ENCODE results near the gene TEX53. TPM values are rescaled to one million over a fixed set of nuclear protein-coding genes. Genes with fewer than 3 reads are reported as not detected.

TEX53 gene
- total RNA-seq, 2 experiments from 2014 or later, result not detected

- Histone ChIP-seq H4K20me1 (ENCODE audit: insufficient read depth, low read length) (no peaks in the 10 kb centered on the region), H3K9me2 (ENCODE audit: insufficient read depth, low read length) (no peaks in the 10 kb centered on the region), H3K27ac (ENCODE audit: low read depth, low read length, poor library complexity, severe bottlenecking) (no peak overlapping the region), H3K79me2 (ENCODE audit: insufficient read depth, low read depth, low read length) (no peaks in the 10 kb centered on the region), H2AFZ (ENCODE audit: low read length) (no peak overlapping the region), H3K4me3 (ENCODE audit: low read depth, low read length, poor library complexity, severe bottlenecking) (no peak overlapping the region), H3K36me3 (ENCODE audit: insufficient read depth, low read length) (no peaks in the 10 kb centered on the region), H3K9me3 (ENCODE audit: low read length) (no peaks in the 10 kb centered on the region), H3K4me2 (ENCODE audit: low read length) (no peak overlapping the region), H3K4me1 (ENCODE audit: insufficient read depth, low read length, poor library complexity, severe bottlenecking) (peaks cover 4% of the 10 kb centered on the region)
- DNase-seq (ENCODE audit: low spot score), result no peak
- BruUV-seq (replicated peaks), result no TSS peak
- TF ChIP-seq CTCF (conservative IDR thresholded peaks at IDR 0.05; ENCODE audit: low read length) (no peak), EZH2phosphoT487 (IDR thresholded peaks at IDR 0.05; ENCODE audit: borderline replicate concordance, low read depth, low read length) (no peak)
- ChIA-PET CTCF (ENCODE audit: unreplicated experiment) (interaction anchor here (1.2 to 1.3 kb wide), 3 partner anchors 52 to 337 kb away, joined by 3 to 4 read pairs (median 3); no protein-coding TSS in a partner anchor), POLR2A (interaction anchor here (0.7 to 1.0 kb wide), 5 partner anchors 13 to 1619 kb away, joined by 3 to 9 read pairs (median 3); no protein-coding TSS in a partner anchor)
- intact Hi-C loops (cut with micrococcal nuclease; ENCODE audit: unreplicated experiment), result loop anchor here (1.0 to 5.0 kb wide), 4 partner anchors 59 to 842 kb away; no protein-coding TSS in a partner anchor
Measured at GRCh38 chr9:114680259-114681001, 22.8 kb upstream of the TEX53 start.

- CTCF ChIA-PET (ENCODE audit: unreplicated experiment), result no interaction called here
- Histone ChIP-seq H3K9me3 (ENCODE audit: low read length) (no peaks in the 10 kb centered on the region), H3K9me2 (ENCODE audit: insufficient read depth, low read length) (no peaks in the 10 kb centered on the region), H3K4me2 (ENCODE audit: low read length) (no peak overlapping the region), H3K4me3 (ENCODE audit: low read depth, low read length, poor library complexity, severe bottlenecking) (no peak overlapping the region), H3K4me1 (ENCODE audit: insufficient read depth, low read length, poor library complexity, severe bottlenecking) (peaks cover 4% of the 10 kb centered on the region), H3K27ac (ENCODE audit: low read depth, low read length, poor library complexity, severe bottlenecking) (no peak overlapping the region), H2AFZ (ENCODE audit: low read length) (no peak overlapping the region), H4K20me1 (ENCODE audit: insufficient read depth, low read length) (no peaks in the 10 kb centered on the region), H3K79me2 (ENCODE audit: insufficient read depth, low read depth, low read length) (no peaks in the 10 kb centered on the region), H3K36me3 (ENCODE audit: insufficient read depth, low read length) (no peaks in the 10 kb centered on the region)
- intact Hi-C loops (cut with micrococcal nuclease; ENCODE audit: unreplicated experiment), result no loop called here
- no peak for DNase-seq (ENCODE audit: low spot score)
- no peak for TF ChIP-seq EZH2phosphoT487 (IDR thresholded peaks at IDR 0.05; ENCODE audit: borderline replicate concordance, low read depth, low read length)
- TF ChIP-seq CTCF (conservative IDR thresholded peaks at IDR 0.05; ENCODE audit: low read length), result no peak
- POLR2A ChIA-PET, result interaction anchor here (1.0 kb wide), 1 partner anchor 351 kb away, joined by 5 read pairs; no protein-coding TSS in a partner anchor
- no TSS peak for BruUV-seq (replicated peaks)
Measured at GRCh38 chr9:114678795-114679194, 21.2 kb upstream of the TEX53 start.

- TF ChIP-seq EZH2phosphoT487 (IDR thresholded peaks at IDR 0.05; ENCODE audit: borderline replicate concordance, low read depth, low read length), result no peak
- TF ChIP-seq CTCF (conservative IDR thresholded peaks at IDR 0.05; ENCODE audit: low read length), result no peak
- Histone ChIP-seq H3K9me2 (ENCODE audit: insufficient read depth, low read length) (no peaks in the 10 kb centered on the region), H3K4me2 (ENCODE audit: low read length) (no peak overlapping the region), H3K4me1 (ENCODE audit: insufficient read depth, low read length, poor library complexity, severe bottlenecking) (peaks cover 4% of the 10 kb centered on the region), H3K79me2 (ENCODE audit: insufficient read depth, low read depth, low read length) (no peaks in the 10 kb centered on the region), H2AFZ (ENCODE audit: low read length) (no peak overlapping the region), H3K27ac (ENCODE audit: low read depth, low read length, poor library complexity, severe bottlenecking) (no peak overlapping the region), H3K4me3 (ENCODE audit: low read depth, low read length, poor library complexity, severe bottlenecking) (no peak overlapping the region), H4K20me1 (ENCODE audit: insufficient read depth, low read length) (no peaks in the 10 kb centered on the region), H3K9me3 (ENCODE audit: low read length) (no peaks in the 10 kb centered on the region), H3K36me3 (ENCODE audit: insufficient read depth, low read length) (no peaks in the 10 kb centered on the region)
- CTCF ChIA-PET (ENCODE audit: unreplicated experiment), result no interaction called here
- no peak for DNase-seq (ENCODE audit: low spot score)
- POLR2A ChIA-PET, result interaction anchor here (0.6 to 1.0 kb wide), 2 partner anchors 36 to 352 kb away, joined by 4 to 5 read pairs; no protein-coding TSS in a partner anchor
- BruUV-seq (replicated peaks), result no TSS peak
- intact Hi-C loops (cut with micrococcal nuclease; ENCODE audit: unreplicated experiment), result no loop called here
Measured at GRCh38 chr9:114678130-114678529, 20.5 kb upstream of the TEX53 start.

Measured in OCI-LY7 (cell line).